Measurements from ENCODE around the gene KCNIP2.

DNA sequence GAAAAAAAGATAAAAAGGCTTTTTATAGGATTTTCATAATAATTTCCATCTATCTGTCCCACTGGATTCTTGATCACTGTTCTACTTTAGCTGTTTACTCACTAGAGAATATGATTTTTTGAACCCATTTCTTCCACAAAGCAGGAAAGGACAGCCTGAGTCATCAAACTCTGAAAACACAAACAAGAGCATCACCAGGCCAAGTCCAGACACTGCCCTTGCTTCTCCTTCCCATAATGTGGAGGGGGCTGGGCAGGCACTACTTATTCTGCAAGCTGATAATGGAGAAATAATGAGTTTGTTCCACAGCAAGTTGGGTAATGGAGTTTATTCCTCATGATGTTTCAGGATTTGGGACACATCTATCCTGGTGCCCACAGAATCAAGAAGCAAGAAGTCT lies 13.0 kb upstream of the KCNIP2 start:
- TF ChIP-seq FOXM1 (IDR thresholded peaks at IDR 0.05; ENCODE audit: borderline replicate concordance), result no peak
- no peak for TF ChIP-seq HDGF (IDR thresholded peaks at IDR 0.05; ENCODE audit: borderline replicate concordance)

Measured in HEK293T (cell line).